Measurements from ENCODE around the gene GNG7.
"Not testable (repeated sequence)": the region's sequence is repeated elsewhere in the genome, so short reads cannot be mapped to it uniquely, and the experiment has no call there.

Gene GNG7

GRCh38 chr19:2678044-2678671 is 24.3 kb downstream of the GNG7 start:
- DNase-seq (ENCODE audit: low read depth in 2 of 2, low spot score in 1 of 2), result no peak

DNA sequence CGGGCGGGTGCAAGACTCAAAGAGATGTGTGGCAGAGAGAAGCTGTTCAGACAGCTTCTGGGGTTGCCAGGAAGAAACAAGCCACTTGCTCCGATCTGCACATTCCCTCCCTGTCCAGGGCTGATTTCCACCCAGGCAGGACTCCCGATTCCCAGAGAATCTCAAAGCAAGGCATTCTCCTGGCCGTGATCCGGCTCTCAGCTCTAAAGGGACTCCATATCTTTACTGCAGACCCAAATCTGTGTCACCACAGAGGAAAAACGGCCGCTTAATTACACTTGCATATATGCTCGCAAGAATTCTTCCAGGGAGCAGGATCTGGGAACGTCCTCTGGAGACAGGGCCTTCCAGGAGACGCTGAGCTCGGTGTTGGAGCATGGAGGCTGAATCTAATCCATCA is 25.7 kb downstream of the GNG7 start:
- DNase-seq (ENCODE audit: low read depth in 2 of 2, low spot score in 1 of 2), result no peak

DNA sequence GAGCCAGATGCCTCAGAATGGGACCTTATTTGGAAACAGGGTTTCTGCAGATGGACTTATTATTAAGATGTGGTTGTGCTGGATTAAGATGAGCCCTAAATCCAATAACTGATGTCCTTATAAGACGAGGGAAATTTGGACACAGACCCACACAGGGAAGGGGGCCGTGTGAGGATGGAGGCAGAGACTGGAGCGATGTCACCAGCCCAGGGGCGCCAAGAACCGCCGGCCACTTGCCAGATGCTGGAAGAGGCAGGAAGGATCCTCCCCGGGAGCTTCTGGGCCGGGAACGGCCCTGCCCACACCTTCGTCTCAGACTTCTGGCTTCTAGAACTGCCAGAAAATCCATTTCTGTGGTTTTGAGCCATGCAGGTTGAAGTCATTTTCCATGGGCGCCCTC is 26.6 kb downstream of the GNG7 start:
- DNase-seq (ENCODE audit: low read depth in 2 of 2, low spot score in 1 of 2), result no peak

DNA sequence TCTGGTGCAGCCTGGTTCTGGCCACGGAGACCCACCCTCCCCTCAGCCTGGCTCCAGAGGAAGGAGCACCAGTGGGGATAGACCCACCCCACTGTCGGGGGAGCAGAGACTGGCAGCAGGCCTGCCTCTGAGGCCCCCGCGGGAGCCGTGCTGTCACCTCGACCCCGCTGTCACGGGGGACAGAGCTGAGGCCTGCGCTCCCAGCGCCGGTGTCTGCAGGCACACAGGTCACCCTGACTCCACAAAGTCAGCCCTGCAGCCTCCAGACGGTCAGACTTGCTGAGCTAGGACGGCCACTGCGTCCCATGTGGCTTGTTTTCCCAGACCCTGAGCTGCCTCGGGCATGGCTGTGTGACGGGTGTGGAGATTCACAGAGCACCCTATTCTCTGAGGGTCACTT is 32.3 kb downstream of the GNG7 start:
- DNase-seq (ENCODE audit: low read depth in 2 of 2, low spot score in 1 of 2), result no peak

- DNase-seq (ENCODE audit: low read depth in 2 of 2, low spot score in 1 of 2), result no peak
Observed at GRCh38 chr19:2668175-2668763, 34.2 kb downstream of the GNG7 start.

GRCh38 chr19:2667349-2667748 is 35.1 kb downstream of the GNG7 start:
- DNase-seq (ENCODE audit: low read depth in 2 of 2, low spot score in 1 of 2), result not testable (repeated sequence)

- DNase-seq (ENCODE audit: low read depth in 2 of 2, low spot score in 1 of 2), result no peak
Observed at GRCh38 chr19:2666344-2666994, 36.0 kb downstream of the GNG7 start.

DNA sequence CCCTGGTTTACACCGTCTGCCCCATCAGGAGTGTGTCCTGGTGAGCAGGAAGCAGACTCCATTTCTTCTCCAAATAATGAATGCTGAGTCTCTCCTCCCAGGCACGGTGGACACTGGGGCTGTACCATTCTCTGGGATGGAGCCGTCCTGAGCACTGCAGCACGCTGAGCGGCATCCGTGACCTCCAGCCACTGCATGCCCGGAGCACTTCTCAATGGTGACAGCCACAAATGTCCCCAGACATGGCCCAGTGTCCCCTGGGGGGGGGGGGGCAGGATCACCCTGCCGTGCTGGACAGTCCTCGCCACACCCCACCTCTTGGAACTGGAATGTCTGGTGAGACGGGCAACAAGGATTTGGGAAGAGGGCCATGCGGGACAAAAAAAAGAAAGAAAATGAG is 37.4 kb downstream of the GNG7 start:
- no peak for DNase-seq (ENCODE audit: low read depth in 2 of 2, low spot score in 1 of 2)

GRCh38 chr19:2663920-2664571 is 38.4 kb downstream of the GNG7 start:
- no peak for DNase-seq (ENCODE audit: low read depth in 2 of 2, low spot score in 1 of 2)

DNA sequence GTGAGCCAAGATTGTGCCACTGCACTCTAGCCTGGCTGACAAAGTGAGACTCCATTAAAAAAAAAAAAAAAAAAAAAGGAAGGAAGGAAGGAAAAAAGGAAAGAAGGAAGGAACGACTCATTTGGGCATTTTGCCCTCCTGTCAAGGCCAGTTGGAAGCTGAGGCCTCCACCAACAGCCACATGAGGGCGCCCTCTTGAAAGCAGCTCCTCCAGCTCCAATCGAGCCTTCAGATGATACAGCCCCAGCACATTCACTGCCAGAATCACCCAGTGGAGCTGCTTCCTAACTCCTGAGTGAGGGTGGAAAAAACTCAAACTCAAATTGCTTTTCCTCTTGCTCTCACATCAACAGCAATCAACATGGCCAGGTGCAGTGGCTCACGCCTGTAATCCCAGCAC is 40.9 kb downstream of the GNG7 start:
- DNase-seq (ENCODE audit: low read depth in 2 of 2, low spot score in 1 of 2), result no peak

GRCh38 chr19:2659856-2660432 is 42.5 kb downstream of the GNG7 start:
- DNase-seq (ENCODE audit: low read depth in 2 of 2, low spot score in 1 of 2), result no peak

DNA sequence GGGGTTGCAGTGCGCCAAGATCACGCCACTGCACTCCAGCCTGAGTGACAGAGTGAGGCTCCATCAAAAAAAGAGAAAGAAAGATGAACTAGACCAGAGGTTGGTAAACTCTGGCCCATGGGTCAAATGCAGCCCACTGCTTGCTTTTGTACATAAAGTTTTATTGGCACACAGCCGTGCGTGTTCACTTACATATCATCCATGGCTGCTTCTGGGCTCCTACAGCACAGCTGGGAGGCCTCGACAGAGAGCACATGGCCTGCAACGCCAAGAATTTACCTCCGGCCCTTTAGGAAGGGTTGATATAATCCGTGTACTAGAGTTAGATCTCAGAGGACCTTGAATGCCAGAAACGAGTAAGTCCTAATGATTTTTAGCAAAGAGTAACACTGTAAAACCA is 46.0 kb downstream of the GNG7 start:
- no peak for DNase-seq (ENCODE audit: low read depth in 2 of 2, low spot score in 1 of 2)

DNA sequence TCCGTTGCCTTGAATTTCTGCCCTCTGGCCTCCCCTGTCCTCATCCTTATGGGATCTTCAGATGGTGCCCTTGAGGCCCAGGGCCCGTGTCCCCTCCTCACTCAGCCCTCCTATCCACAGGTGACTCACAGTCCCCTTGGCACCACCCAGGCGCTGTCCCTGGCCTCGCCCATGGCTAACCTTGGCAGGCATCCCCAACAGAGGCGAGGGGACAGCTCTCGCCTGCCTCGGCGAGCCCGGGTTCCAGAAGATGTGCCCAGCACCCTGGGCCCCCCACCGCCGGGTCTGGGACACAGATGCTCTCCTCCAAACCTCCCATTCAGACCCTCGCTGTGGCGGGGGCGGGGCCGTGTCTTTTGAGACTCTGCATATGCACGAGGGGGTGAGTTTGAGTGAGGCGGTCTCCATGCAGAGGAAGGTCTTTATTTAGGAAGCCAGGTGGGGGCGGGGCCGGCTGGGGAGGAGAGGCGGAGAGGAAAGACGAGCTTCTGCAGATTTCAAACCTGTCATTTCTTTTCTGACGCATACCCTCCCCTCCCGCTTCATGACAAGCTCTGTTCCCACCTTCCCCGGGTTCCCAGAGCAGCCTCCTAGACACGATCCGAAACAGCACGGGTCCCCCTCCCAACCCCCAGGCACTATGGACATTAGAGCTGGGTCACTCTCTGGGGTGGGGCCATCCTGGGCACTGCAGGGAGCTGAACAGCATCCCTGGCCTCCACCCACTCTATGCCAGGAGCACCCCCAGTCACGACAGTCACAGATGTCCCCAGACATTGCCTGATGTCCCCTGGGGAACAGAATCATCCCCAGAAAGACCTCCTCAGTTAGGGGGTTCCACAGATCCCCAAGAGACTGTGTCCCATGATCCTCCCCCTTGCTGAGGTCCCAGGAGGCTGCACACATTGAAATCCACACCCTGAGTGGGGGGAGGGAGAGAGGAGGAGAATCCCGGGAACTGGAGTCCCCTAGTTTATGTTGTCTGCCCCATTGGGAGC is 48.5 kb downstream of the GNG7 start:
- no peak for DNase-seq (ENCODE audit: low read depth in 2 of 2, low spot score in 1 of 2)

GRCh38 chr19:2653218-2653617 is 49.3 kb downstream of the GNG7 start:
- no peak for DNase-seq (ENCODE audit: low read depth in 2 of 2, low spot score in 1 of 2)

GRCh38 chr19:2652504-2653099 is 49.9 kb downstream of the GNG7 start:
- DNase-seq (ENCODE audit: low read depth in 2 of 2, low spot score in 1 of 2), result no peak

DNA sequence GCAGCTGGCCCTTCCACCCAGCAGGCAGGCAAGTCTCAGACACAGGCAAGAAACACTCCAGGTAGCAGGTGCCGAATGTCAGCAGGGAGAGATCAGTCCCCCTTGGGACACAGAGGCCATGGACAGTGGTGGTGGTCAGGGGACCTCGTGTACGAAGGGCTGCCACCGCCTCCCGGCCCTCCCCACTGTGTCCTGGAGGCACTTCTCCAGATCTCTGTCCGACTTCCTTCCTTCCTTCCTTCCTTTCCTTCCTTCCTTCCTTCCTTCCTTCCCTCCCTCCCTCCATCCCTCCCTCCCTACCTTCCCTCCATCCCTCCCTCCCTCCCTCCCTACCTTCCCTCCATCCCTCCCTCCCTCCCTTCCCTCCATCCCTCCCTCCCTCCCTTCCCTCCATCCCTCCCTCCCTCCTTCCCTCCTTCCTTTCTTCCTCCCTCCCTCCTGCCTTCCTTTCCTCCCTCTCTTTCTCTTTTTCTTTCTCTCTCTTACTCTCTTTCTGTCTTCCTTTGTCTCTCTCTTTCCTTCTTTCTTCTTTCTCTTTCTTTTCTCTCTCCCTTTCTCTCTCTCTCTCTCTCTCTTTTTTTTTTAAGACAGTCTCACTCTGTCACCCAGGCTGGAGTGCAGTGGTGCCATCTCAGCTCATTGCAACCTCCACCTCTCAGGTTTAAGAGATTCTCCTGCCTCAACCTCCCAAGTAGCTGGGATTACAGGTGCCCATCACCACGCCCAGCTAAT is 51.3 kb downstream of the GNG7 start:
- DNase-seq (ENCODE audit: low read depth in 2 of 2, low spot score in 1 of 2), result not testable (repeated sequence)

- DNase-seq (ENCODE audit: low read depth in 2 of 2, low spot score in 1 of 2), result no peak
Observed at GRCh38 chr19:2650515-2650914, 52.0 kb downstream of the GNG7 start.

DNA sequence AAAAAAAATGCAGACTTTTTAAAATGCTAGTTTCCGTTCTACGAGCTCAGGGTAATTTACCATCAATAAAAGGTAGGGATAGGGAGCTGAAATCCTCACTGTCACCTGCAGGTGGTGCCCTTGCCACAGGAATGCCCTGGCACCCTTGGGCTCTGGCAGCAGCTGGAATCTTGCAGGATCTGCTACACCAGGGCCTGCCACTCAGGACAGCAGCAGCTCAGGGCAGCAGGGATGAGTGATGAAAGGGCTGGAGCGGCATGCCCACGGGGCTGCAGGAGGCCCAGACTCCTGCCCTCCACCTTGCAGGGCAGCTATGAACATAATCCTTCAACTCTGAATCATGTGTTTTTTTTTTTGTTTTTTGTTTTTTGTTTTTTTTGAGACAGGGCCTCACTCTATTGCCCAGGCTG is 54.0 kb downstream of the GNG7 start:
- peak; percentile 36 to 50 for DNase-seq (ENCODE audit: low read depth in 2 of 2, low spot score in 1 of 2)

DNA sequence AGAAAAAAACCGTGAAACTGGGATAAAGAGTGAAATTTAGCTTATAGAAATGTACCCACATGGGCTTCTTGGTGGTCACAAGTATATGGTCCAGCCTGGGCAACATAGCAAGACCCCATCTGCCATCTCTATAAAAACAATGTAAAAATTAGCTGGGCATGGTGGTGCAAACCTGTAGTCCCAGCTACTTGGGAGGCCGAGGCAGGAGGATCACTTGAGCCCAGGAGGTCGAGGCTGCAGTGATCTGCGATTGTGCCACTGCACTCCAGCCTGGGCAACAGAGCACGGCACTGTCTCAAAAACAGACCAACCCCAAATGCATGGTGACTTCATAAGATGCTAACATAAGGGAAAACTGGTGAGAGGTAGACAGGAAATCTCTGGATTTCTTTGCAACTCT is 54.4 kb downstream of the GNG7 start:
- DNase-seq (ENCODE audit: low read depth in 2 of 2, low spot score in 1 of 2), result no peak

Data from stimulated activated CD8-positive, alpha-beta memory T cell treated with anti-CD3 and anti-CD28 coated beads, Interleukin-4, amount 100 ng/mL, for 1 hour (primary cell).